CD4-positive, alpha-beta memory T cell (primary cell): ENCODE data around the gene MAP3K20. TPM values are rescaled to one million over a fixed set of nuclear protein-coding genes. Genes with fewer than 3 reads are reported as not detected.

ENCODE experiments used
- CTCF ChIA-PET: fragments of 350-600 bp; sonication (Branson Sonifier 250); formaldehyde crosslinking; loops from one replicate; lab custom pipeline; 2021; ENCODE audit warnings: inconsistent platforms; ENCODE audit not compliant: partially characterized antibody; lab: Charles Lee
- POLR2A ChIA-PET: fragments of 350-600 bp; sonication (Branson Sonifier 250); formaldehyde crosslinking; loops from one replicate; lab custom pipeline; 2021; ENCODE audit not compliant: partially characterized antibody; lab: Charles Lee
- DNase-seq, 5 donors: peaks; one replicate each; pipeline versions ENCODE4 v3.0.0 to v3.0.0-alpha.2; 2020 to 2022; ENCODE audit warnings: mixed read lengths in 1 of 5
- H3K27ac ChIP-seq: one replicate; pipeline ENCODE4 v1.7.0; 2013; ENCODE audit warnings: low read depth, low read length
- H3K27me3 ChIP-seq: 2 replicates; pipeline ENCODE4 v1.7.0; 2013; ENCODE audit warnings: mild to moderate bottlenecking, low read length, moderate library complexity; ENCODE audit not compliant: insufficient read depth
- H3K36me3 ChIP-seq: 2 replicates; pipeline ENCODE4 v1.7.0; 2013; ENCODE audit warnings: mild to moderate bottlenecking, low read length, moderate library complexity; ENCODE audit not compliant: insufficient read depth
- H3K4me1 ChIP-seq: 2 replicates; pipeline ENCODE4 v1.7.0; 2013; ENCODE audit warnings: mild to moderate bottlenecking, low read length, moderate library complexity; ENCODE audit not compliant: insufficient read depth
- H3K4me3 ChIP-seq, 2 donors: one replicate each; pipeline ENCODE4 v1.7.0; 2013; ENCODE audit warnings: low read length in 2 of 2, mild to moderate bottlenecking in 1 of 2
- H3K9me3 ChIP-seq, 2 donors: one replicate each; pipeline ENCODE4 v1.7.0; 2013; ENCODE audit warnings: low read length in 2 of 2, control low read depth in 1 of 2; ENCODE audit not compliant: control insufficient read depth in 1 of 2
- H3K27ac Mint-ChIP-seq, 7 donors: one replicate each; pipeline ENCODE4 v1.8.0; 2020 to 2021; ENCODE audit warnings: mixed read lengths in 7 of 7, mild to moderate bottlenecking in 6 of 7, inconsistent platforms in 3 of 7, moderate library complexity in 3 of 7
- H3K27me3 Mint-ChIP-seq, 2 donors: one replicate each; pipeline ENCODE4 v1.8.0; 2020 to 2021; ENCODE audit warnings: mixed read lengths in 2 of 2
- H3K36me3 Mint-ChIP-seq, 2 donors: one replicate each; pipeline ENCODE4 v1.8.0; 2020 to 2021; ENCODE audit warnings: mixed read lengths in 2 of 2, inconsistent platforms in 1 of 2, mild to moderate bottlenecking in 1 of 2
- H3K4me1 Mint-ChIP-seq, 4 donors: one replicate each; pipeline ENCODE4 v1.8.0; 2020 to 2021; ENCODE audit warnings: mixed read lengths in 4 of 4, mild to moderate bottlenecking in 1 of 4
- H3K4me3 Mint-ChIP-seq, 8 donors: one replicate each; pipeline ENCODE4 v1.8.0; 2020 to 2021; ENCODE audit warnings: mixed read lengths in 8 of 8, mild to moderate bottlenecking in 7 of 8, moderate library complexity in 6 of 8, inconsistent platforms in 3 of 8
- H3K9me3 Mint-ChIP-seq, 8 donors: one replicate each; pipeline ENCODE4 v1.8.0; 2020 to 2021; ENCODE audit warnings: mixed read lengths in 8 of 8, mild to moderate bottlenecking in 5 of 8, inconsistent platforms in 3 of 8, moderate library complexity in 1 of 8
- intact Hi-C: fragments of 100-400 bp; cut with micrococcal nuclease; formaldehyde crosslinking; loops from one replicate; pipeline ENCODE4 v1.15.1; 2023
- polyA plus RNA-seq, 2 donors: library from polyadenylated mRNA; unstranded; fragments of 300-500 nt; fragmentation: Illumina TruSeq; gene quantifications; one replicate each; pipeline ENCODE4 v1.2.3, GENCODE V29; 2021
- total RNA-seq, 2 experiments: library from RNA; stranded (reverse); gene quantifications; one replicate each; pipeline ENCODE4 v1.2.3, GENCODE V29; 2021

MAP3K20 gene
- total and polyA plus RNA-seq, 4 experiments from 2014 or later = 0.67 to 2.5 (median 0.82) TPM

DNA sequence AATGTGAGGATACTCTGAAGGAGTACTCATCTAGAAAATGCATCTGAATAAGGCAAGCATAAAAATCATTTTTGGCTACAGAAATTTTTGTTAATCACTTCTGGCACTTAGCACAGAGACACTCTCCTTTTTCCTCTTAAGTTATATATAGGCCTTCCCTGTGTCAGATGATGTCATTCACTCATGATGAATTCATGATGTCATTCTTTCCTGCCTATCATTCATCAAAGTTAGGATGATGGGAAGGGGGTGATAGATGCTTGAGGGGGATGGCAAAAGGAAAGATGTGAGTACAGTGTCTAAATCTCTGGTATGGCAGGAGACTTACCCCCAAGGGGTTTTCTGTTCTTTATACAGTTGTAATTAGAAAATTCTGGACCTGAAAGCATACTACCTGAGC lies 42.0 kb downstream of the MAP3K20 start:
- H3K27me3 Mint-ChIP-seq = peaks cover 3 to 5% of the 10 kb centered on the region in 2 donors
- no peak overlapping the region for H3K4me3 Mint-ChIP-seq
- Histone ChIP-seq H3K27me3 (no peaks in the 10 kb centered on the region), H3K27ac (no peak overlapping the region), H3K4me3 (no peak overlapping the region), H3K4me1 (no peaks in the 10 kb centered on the region), H3K9me3 (no peaks in the 10 kb centered on the region), H3K36me3 (no peaks in the 10 kb centered on the region)
- H3K27ac Mint-ChIP-seq = no peak overlapping the region
- intact Hi-C loops = no loop called here
- peaks cover 0 to 6% (median 0%) of the 10 kb centered on the region in 8 donors for H3K9me3 Mint-ChIP-seq
- POLR2A ChIA-PET = no interaction called here
- H3K4me1 Mint-ChIP-seq = no peaks in the 10 kb centered on the region
- no peak for DNase-seq
- CTCF ChIA-PET = no interaction called here
- H3K36me3 Mint-ChIP-seq = no peaks in the 10 kb centered on the region

DNA sequence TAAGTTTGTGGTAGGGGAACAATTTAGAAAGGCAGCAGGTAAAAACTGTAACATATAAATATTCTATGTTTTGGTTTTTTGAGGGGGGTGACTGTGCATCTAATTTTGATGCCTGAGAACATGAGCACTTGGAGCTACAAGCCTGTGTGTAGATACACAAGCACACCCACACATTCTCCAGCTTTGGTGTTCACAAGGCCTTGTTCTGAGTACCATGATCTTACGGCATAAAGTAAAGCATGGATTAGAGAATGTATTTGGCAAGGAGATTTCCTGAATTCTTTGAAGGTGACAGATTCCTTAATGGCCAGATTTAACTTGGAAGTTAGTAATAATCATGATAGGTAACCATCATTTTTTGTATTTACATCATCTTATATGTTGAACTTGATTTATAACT lies 42.7 kb downstream of the MAP3K20 start:
- Histone ChIP-seq H3K4me1 (no peaks in the 10 kb centered on the region), H3K27me3 (no peaks in the 10 kb centered on the region), H3K4me3 (no peak overlapping the region), H3K36me3 (no peaks in the 10 kb centered on the region), H3K9me3 (no peaks in the 10 kb centered on the region), H3K27ac (no peak overlapping the region)
- ChIA-PET CTCF (interaction anchor here (0.5 kb wide), 1 partner anchor 94 kb away, joined by 3 read pairs; no protein-coding TSS in a partner anchor), POLR2A (no interaction called here)
- Mint-ChIP-seq H3K27me3 (peaks cover 3 to 5% of the 10 kb centered on the region in 2 donors), H3K9me3 (peaks cover 0 to 4% (median 0%) of the 10 kb centered on the region in 8 donors), H3K36me3 (no peaks in the 10 kb centered on the region), H3K27ac (no peak overlapping the region), H3K4me1 (peaks cover 0 to 4% (median 0%) of the 10 kb centered on the region in 4 donors), H3K4me3 (no peak overlapping the region)
- DNase-seq = no peak
- intact Hi-C loops = no loop called here

DNA sequence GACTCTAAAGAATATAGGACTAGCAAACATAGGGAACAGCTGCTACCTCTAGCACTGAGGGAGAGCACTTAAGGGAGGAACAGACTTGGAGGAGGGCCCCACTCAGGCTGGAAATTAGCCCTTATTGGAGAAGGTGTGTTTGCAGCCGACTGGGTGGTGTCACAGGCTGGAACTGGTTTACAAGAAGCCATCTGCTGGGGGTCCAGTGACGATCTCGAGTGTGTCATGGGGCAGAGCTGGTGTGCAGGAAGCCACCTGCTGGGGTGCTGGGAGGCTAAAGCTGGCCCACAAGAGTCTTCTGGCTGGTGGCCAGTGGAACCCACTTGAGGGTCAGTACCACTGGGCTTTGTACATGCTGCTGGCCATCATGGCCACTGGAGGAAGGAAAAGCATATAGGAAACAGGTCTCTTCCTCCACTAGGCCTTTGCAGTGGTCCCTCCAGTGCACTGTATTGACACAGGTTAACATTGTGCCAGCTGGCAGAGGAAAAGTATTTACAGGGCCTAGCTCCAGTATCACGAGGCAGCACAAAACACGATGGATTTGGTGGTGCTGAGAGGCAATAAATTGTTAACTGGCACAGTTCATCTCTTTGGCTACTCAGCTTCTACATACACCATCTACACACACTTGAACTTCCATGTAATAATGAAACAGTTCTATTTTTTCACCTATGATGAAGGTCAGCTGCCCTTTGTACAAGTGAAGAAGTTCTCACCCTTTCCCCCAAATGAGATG lies 43.6 kb downstream of the MAP3K20 start:
- H3K27me3 Mint-ChIP-seq = peaks cover 3 to 5% of the 10 kb centered on the region in 2 donors
- POLR2A ChIA-PET = no interaction called here
- Histone ChIP-seq H3K9me3 (no peaks in the 10 kb centered on the region), H3K36me3 (no peaks in the 10 kb centered on the region), H3K4me3 (no peak overlapping the region), H3K27me3 (no peaks in the 10 kb centered on the region), H3K4me1 (no peaks in the 10 kb centered on the region), H3K27ac (no peak overlapping the region)
- no peak overlapping the region for H3K4me3 Mint-ChIP-seq
- H3K27ac Mint-ChIP-seq = no peak overlapping the region
- intact Hi-C loops = no loop called here
- peaks cover 0 to 4% (median 0%) of the 10 kb centered on the region in 8 donors for H3K9me3 Mint-ChIP-seq
- CTCF ChIA-PET = no interaction called here
- no peak for DNase-seq
- peaks cover 0 to 4% (median 0%) of the 10 kb centered on the region in 4 donors for H3K4me1 Mint-ChIP-seq
- no peaks in the 10 kb centered on the region for H3K36me3 Mint-ChIP-seq

DNA sequence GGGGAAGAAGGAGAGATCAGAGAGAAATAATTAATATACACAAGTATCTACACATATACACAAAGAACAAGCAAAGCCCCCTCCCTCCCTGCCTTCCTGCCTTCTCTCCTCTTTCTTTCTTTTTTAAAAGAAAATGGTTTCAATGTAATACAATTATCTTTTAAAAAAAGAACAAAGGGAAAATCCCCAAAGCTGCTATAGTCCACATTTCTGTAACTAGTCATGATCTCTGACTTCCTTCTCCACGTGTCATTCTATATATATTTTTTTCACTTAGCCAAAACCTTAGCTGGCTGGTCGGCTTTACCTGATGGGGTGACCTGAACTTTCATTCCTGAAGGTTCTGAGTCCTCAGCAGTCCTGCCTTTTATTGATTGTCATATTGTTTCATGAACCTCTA lies 44.3 kb downstream of the MAP3K20 start:
- Histone ChIP-seq H3K4me1 (no peaks in the 10 kb centered on the region), H3K27me3 (no peaks in the 10 kb centered on the region), H3K27ac (no peak overlapping the region), H3K4me3 (no peak overlapping the region), H3K36me3 (no peaks in the 10 kb centered on the region), H3K9me3 (no peaks in the 10 kb centered on the region)
- ChIA-PET CTCF (no interaction called here), POLR2A (no interaction called here)
- Mint-ChIP-seq H3K36me3 (no peaks in the 10 kb centered on the region), H3K27ac (no peak overlapping the region), H3K4me3 (no peak overlapping the region), H3K4me1 (peaks cover 0 to 4% (median 0%) of the 10 kb centered on the region in 4 donors), H3K9me3 (peaks cover 0 to 4% (median 0%) of the 10 kb centered on the region in 8 donors), H3K27me3 (peaks cover 3 to 4% of the 10 kb centered on the region in 2 donors)
- intact Hi-C loops = no loop called here
- DNase-seq = no peak

DNA sequence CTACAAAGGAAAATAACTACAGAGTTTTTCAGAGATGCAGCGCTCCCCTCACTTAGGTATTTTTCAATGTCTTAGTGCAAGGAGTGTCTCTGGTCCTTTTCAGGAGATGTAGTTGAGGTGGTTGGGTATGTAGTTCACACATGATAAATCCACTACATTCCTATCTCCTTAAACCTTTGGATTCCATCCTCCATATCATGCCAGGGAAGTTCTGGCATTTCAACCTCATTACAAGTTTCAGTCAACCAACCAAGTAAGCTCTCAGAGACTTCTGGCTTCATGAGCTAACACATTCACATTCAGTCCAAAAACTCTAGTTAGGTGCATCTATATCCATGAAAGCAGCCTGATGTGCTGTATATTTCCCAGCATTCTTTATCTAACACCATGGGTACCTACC lies 47.3 kb downstream of the MAP3K20 start:
- peaks cover 0 to 2% (median 0%) of the 10 kb centered on the region in 8 donors for H3K9me3 Mint-ChIP-seq
- H3K27ac Mint-ChIP-seq = no peak overlapping the region
- intact Hi-C loops = no loop called here
- Histone ChIP-seq H3K4me3 (no peak overlapping the region), H3K4me1 (no peaks in the 10 kb centered on the region), H3K36me3 (no peaks in the 10 kb centered on the region), H3K9me3 (no peaks in the 10 kb centered on the region), H3K27me3 (no peaks in the 10 kb centered on the region), H3K27ac (no peak overlapping the region)
- no peaks in the 10 kb centered on the region for H3K27me3 Mint-ChIP-seq
- ChIA-PET POLR2A (no interaction called here), CTCF (interaction anchor here (1.3 to 1.6 kb wide), 2 partner anchors 8 to 10 kb away, joined by 3 to 4 read pairs; no protein-coding TSS in a partner anchor)
- H3K4me1 Mint-ChIP-seq = peaks cover 0 to 4% (median under 1%) of the 10 kb centered on the region in 4 donors
- DNase-seq = no peak
- H3K36me3 Mint-ChIP-seq = no peaks in the 10 kb centered on the region
- H3K4me3 Mint-ChIP-seq = no peak overlapping the region

DNA sequence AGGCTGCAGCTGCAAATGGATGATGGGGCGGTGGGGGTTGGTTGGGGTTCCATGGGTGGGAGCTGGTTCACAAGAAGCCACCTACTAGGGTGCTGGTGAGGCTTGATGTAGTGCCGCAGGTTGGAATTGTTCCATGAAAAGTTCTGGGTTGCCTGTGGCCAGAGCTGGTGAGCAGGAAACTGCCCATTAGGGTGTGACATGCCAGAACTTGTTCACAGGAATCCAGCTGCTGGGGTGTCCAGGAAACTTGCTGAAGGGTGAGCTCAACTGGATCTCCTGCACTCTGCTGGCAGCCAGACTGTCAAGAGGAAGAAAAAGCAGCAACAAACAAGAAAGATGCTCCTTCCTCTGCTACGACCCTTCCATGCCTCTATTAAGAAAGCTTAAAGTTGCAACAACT lies 48.8 kb downstream of the MAP3K20 start:
- POLR2A ChIA-PET = no interaction called here
- Histone ChIP-seq H3K27me3 (no peaks in the 10 kb centered on the region), H3K9me3 (no peaks in the 10 kb centered on the region), H3K27ac (no peak overlapping the region), H3K36me3 (no peaks in the 10 kb centered on the region), H3K4me3 (no peak overlapping the region), H3K4me1 (no peaks in the 10 kb centered on the region)
- Mint-ChIP-seq H3K9me3 (peaks cover 0 to 2% (median 0%) of the 10 kb centered on the region in 8 donors), H3K4me3 (no peak overlapping the region), H3K27me3 (no peaks in the 10 kb centered on the region), H3K4me1 (peaks cover 0 to 4% (median under 1%) of the 10 kb centered on the region in 4 donors), H3K27ac (no peak overlapping the region), H3K36me3 (no peaks in the 10 kb centered on the region)
- DNase-seq = no peak
- intact Hi-C loops = no loop called here
- CTCF ChIA-PET = interaction anchor here (1.3 to 2.1 kb wide), 2 partner anchors 9 to 10 kb away, joined by 4 read pairs; no protein-coding TSS in a partner anchor

DNA sequence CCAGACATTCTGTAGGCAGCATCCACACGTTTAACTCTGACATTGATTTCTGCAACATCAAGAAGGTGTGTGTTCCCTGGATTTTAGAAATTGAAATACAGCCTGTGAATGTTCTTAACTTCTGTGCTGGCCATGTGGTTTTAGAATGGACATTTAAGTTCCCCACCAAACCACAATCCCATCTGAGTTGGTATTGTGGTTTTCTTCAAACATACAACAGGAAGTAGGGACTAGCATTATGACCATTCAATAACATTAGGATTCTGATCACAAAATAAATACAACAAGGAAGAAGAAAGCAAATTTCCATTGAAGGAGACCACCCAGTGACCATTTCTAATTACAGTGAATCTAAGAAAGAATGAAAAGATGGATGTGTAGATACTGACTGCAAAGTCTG lies 51.2 kb downstream of the MAP3K20 start:
- ChIA-PET POLR2A (no interaction called here), CTCF (no interaction called here)
- Mint-ChIP-seq H3K27ac (no peak overlapping the region), H3K27me3 (no peaks in the 10 kb centered on the region), H3K9me3 (peaks cover 0 to 2% (median 0%) of the 10 kb centered on the region in 8 donors), H3K4me3 (no peak overlapping the region), H3K4me1 (peaks cover 0 to 4% (median 2%) of the 10 kb centered on the region in 4 donors), H3K36me3 (no peaks in the 10 kb centered on the region)
- H3K27me3 ChIP-seq = no peaks in the 10 kb centered on the region
- H3K36me3 ChIP-seq = no peaks in the 10 kb centered on the region
- H3K4me1 ChIP-seq = no peaks in the 10 kb centered on the region
- H3K4me3 ChIP-seq = no peak overlapping the region
- intact Hi-C loops = no loop called here
- H3K27ac ChIP-seq = no peak overlapping the region
- DNase-seq = no peak
- no peaks in the 10 kb centered on the region for H3K9me3 ChIP-seq
